SK-N-SH (cell line): Measurements from ENCODE around the gene HS3ST5. TPM values are rescaled to one million over a fixed set of nuclear protein-coding genes. Genes with fewer than 3 reads are reported as not detected.

ENCODE experiments used
- CTCF ChIA-PET: fragments of 300-600, 350-600 bp; formaldehyde crosslinking; extraction: SDS; loops from one replicate; lab custom pipeline; 2021; lab: Yijun Ruan, JAX
- POLR2A ChIA-PET: fragments of 350-600 bp; sonication (Branson Sonifier 250); formaldehyde crosslinking; extraction: SDS; loops from one replicate; lab custom pipeline; 2020; ENCODE audit warnings: antibody characterized with exemption, inconsistent platforms; lab: Yijun Ruan, JAX
- DNase-seq: peaks from one replicate; pipeline ENCODE4 v3.0.0; 2012
- H2AFZ ChIP-seq: fragments of 200-600 bp; sonication (generic); 2 replicates; pipeline ENCODE4 v1.8.1; 2016; ENCODE audit warnings: antibody characterized with exemption, mild to moderate bottlenecking, low read depth
- H3F3A ChIP-seq: fragments of 200-600 bp; sonication (generic); replicated peaks from 2 replicates; pipeline ENCODE3; 2016; ENCODE audit warnings: antibody characterized with exemption, mild to moderate bottlenecking; ENCODE audit not compliant: insufficient read depth
- H3K27ac ChIP-seq, 2 experiments: fragments of 200-500 bp in 1 of 2; fragments of 200-600 bp in 1 of 2; sonication (Bioruptor generic) in 1 of 2; sonication (generic), shearing (Covaris generic) in 1 of 2; 2 replicates each; pipeline versions ENCODE4 v1.5.1 to v1.6.1; 2014 to 2016; ENCODE audit warnings: low read depth in 2 of 2, inconsistent platforms in 1 of 2, low read length in 1 of 2, mild to moderate bottlenecking in 1 of 2, mixed read lengths in 1 of 2
- H3K27me3 ChIP-seq: fragments of 200-600 bp; sonication (generic), shearing (Covaris generic); 2 replicates; pipeline ENCODE4 v1.6.1; 2016; ENCODE audit warnings: mixed run types; ENCODE audit not compliant: insufficient read depth
- H3K36me3 ChIP-seq, 2 experiments: fragments of 200-500 bp in 1 of 2; fragments of 200-600 bp in 1 of 2; sonication (Bioruptor generic) in 1 of 2; sonication (generic) in 1 of 2; replicated peaks in 1 of 2; 2 replicates each; pipeline versions ENCODE3 to v1.5.1; 2014 to 2016; ENCODE audit warnings: low read length in 1 of 2, mild to moderate bottlenecking in 1 of 2; ENCODE audit not compliant: insufficient read depth in 2 of 2, control insufficient read depth in 1 of 2
- H3K4me1 ChIP-seq, 2 experiments: fragments of 200-500 bp in 1 of 2; fragments of 200-600 bp in 1 of 2; sonication (Bioruptor generic) in 1 of 2; sonication (generic), shearing (Covaris generic) in 1 of 2; 2 replicates each; pipeline versions ENCODE4 v1.5.1 to v1.6.1; 2014 to 2016; ENCODE audit warnings: low read depth in 1 of 2, low read length in 1 of 2, mixed run types in 1 of 2; ENCODE audit not compliant: insufficient read depth in 2 of 2, control insufficient read depth in 1 of 2
- H3K4me2 ChIP-seq: fragments of 200-600 bp; sonication (generic), shearing (Covaris generic); 2 replicates; pipeline ENCODE4 v1.6.1; 2017; ENCODE audit warnings: mixed run types
- H3K4me3 ChIP-seq, 2 experiments: fragments of 200-500 bp in 1 of 2; fragments of 200-600 bp in 1 of 2; sonication (Bioruptor generic) in 1 of 2; sonication (generic), shearing (Covaris generic) in 1 of 2; 2 replicates each; pipeline versions ENCODE4 v1.5.1 to v1.8.1; 2014 to 2016; ENCODE audit warnings: low read depth in 2 of 2, inconsistent platforms in 1 of 2, low read length in 1 of 2, mild to moderate bottlenecking in 1 of 2, mixed read lengths in 1 of 2, moderate library complexity in 1 of 2
- H3K79me2 ChIP-seq: fragments of 200-600 bp; sonication (generic); 2 replicates; pipeline ENCODE4 v1.8.1; 2017; ENCODE audit warnings: mild to moderate bottlenecking; ENCODE audit not compliant: insufficient read depth
- H3K9ac ChIP-seq: fragments of 200-600 bp; sonication (generic); 2 replicates; pipeline ENCODE4 v1.6.1; 2017; ENCODE audit warnings: mixed run types
- H3K9me2 ChIP-seq: fragments of 200-600 bp; sonication (generic); 2 replicates; pipeline ENCODE4 v1.6.1; 2017; ENCODE audit warnings: mixed run types
- H3K9me3 ChIP-seq: fragments of 200-600 bp; sonication (generic); 2 replicates; pipeline ENCODE4 v1.6.1; 2017; ENCODE audit warnings: mixed run types, mild to moderate bottlenecking, moderate library complexity
- H4K20me1 ChIP-seq: fragments of 200-600 bp; sonication (generic); 2 replicates; pipeline ENCODE4 v1.6.1; 2017; ENCODE audit warnings: mild to moderate bottlenecking, mixed run types; ENCODE audit not compliant: insufficient read depth
- ELF1 ChIP-seq: IDR thresholded peaks from 2 replicates; pipeline ENCODE4 v1.4.0; 2012
- EZH2phosphoT487 ChIP-seq: fragments of 200-600 bp; sonication (generic); IDR thresholded peaks from 2 replicates; pipeline ENCODE4 v1.6.1; 2017; ENCODE audit warnings: low read depth, mixed run types, mild to moderate bottlenecking, antibody characterized with exemption, moderate library complexity, borderline replicate concordance
- FOSL2 ChIP-seq: IDR thresholded peaks from 2 replicates; pipeline ENCODE4 v1.4.0; 2012; ENCODE audit warnings: low read depth, mild to moderate bottlenecking, moderate library complexity, borderline replicate concordance
- FOXJ3 ChIP-seq: sonication (generic); formaldehyde crosslinking; IDR thresholded peaks from 2 replicates; pipeline ENCODE4 v1.5.1; 2020; ENCODE audit warnings: mild to moderate bottlenecking, missing genetic modification reagents
- FOXM1 ChIP-seq: IDR thresholded peaks from 2 replicates; pipeline ENCODE4 v1.4.0; 2012; ENCODE audit warnings: low read depth, mild to moderate bottlenecking
- GABPA ChIP-seq: IDR thresholded peaks from 2 replicates; pipeline ENCODE4 v1.4.0; 2012; ENCODE audit warnings: low read depth, mild to moderate bottlenecking
- JUND ChIP-seq: IDR thresholded peaks from 2 replicates; pipeline ENCODE4 v1.4.0; 2012
- MEF2A ChIP-seq: IDR thresholded peaks from 2 replicates; pipeline ENCODE4 v1.4.0; 2012; ENCODE audit warnings: low read depth, borderline replicate concordance
- NRF1 ChIP-seq: IDR thresholded peaks from 2 replicates; pipeline ENCODE4 v1.6.1; 2012; ENCODE audit warnings: low read depth, mild to moderate bottlenecking, low read length
- RAD21 ChIP-seq: IDR thresholded peaks from 2 replicates; pipeline ENCODE4 v1.6.1; 2012; ENCODE audit warnings: mild to moderate bottlenecking, low read length
- RCOR1 ChIP-seq: fragments of 150-350 bp; IDR thresholded peaks from 2 replicates; pipeline ENCODE4 v1.6.1; 2017; ENCODE audit warnings: antibody characterized with exemption, low read length
- RFX5 ChIP-seq: IDR thresholded peaks from 2 replicates; pipeline ENCODE4 v1.6.1; 2012; ENCODE audit warnings: mild to moderate bottlenecking, improper control_type of control experiment, low read length
- SMC3 ChIP-seq: IDR thresholded peaks from 2 replicates; pipeline ENCODE4 v1.6.1; 2012; ENCODE audit warnings: low read depth, low read length, improper control_type of control experiment
- TEAD4 ChIP-seq: IDR thresholded peaks from 2 replicates; pipeline ENCODE4 v1.4.0; 2012; ENCODE audit warnings: mild to moderate bottlenecking, borderline replicate concordance; ENCODE audit not compliant: insufficient read depth
- YY1 ChIP-seq: IDR thresholded peaks from 2 replicates; pipeline ENCODE4 v1.4.0; 2012; ENCODE audit warnings: low read depth, mild to moderate bottlenecking
- WGBS: methylation state at CpG from one replicate; pipeline ENCODE4 v1.1.6; 2017; ENCODE audit warnings: low lambda C conversion rate; 5-methylcytosine and 5-hydroxymethylcytosine counted together
- polyA plus RNA-seq, 3 experiments: library from polyadenylated mRNA; depleted of rRNA; stranded (reverse); fragments of >200 nt; gene quantifications; 2 replicates each; pipeline ENCODE4 v1.2.3, GENCODE V29; 2012
- TF ChIP-seq, protein P1 (sequence below): fragments of 200-600 bp; sonication (generic); IDR thresholded peaks from 2 replicates; pipeline ENCODE4 v1.6.1; 2017; ENCODE audit warnings: antibody characterized with exemption, mild to moderate bottlenecking, moderate library complexity
- TF ChIP-seq, protein P2 (sequence below): fragments of 150-350 bp; IDR thresholded peaks from 2 replicates; pipeline ENCODE4 v1.6.1; 2016; ENCODE audit warnings: mild to moderate bottlenecking, low read depth, low read length
- TF ChIP-seq, protein P3 (sequence below): fragments of 150-350 bp; IDR thresholded peaks from 2 replicates; pipeline ENCODE4 v1.6.1; 2017; ENCODE audit warnings: antibody characterized with exemption, low read length, low read depth, borderline replicate concordance

Gene HS3ST5
- polyA plus RNA-seq, 1 of the 3 experiments (the other 2 are of a cell fraction) = 0.02 TPM

DNA sequence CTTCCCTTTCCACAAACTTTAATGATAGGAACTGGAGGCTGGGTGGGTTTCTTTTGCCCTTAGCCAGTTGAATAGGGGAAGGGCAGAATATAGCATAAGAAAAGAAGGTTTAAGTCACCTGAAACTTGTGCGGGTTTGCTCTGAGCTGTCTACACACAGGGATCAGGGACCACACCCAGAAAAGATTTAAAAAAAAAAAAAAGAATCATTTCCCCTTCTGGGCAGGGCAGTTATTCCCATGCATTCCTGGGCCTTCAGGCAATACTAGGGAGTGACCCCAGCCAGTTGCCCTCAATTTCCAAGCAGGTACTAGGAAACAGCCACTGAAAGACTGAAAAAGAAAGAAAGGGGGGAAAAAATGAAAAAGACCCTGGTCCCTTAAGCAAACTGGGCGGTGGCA is 332.3 kb downstream of the HS3ST5 start (continued):
- TF ChIP-seq, protein P1, sequence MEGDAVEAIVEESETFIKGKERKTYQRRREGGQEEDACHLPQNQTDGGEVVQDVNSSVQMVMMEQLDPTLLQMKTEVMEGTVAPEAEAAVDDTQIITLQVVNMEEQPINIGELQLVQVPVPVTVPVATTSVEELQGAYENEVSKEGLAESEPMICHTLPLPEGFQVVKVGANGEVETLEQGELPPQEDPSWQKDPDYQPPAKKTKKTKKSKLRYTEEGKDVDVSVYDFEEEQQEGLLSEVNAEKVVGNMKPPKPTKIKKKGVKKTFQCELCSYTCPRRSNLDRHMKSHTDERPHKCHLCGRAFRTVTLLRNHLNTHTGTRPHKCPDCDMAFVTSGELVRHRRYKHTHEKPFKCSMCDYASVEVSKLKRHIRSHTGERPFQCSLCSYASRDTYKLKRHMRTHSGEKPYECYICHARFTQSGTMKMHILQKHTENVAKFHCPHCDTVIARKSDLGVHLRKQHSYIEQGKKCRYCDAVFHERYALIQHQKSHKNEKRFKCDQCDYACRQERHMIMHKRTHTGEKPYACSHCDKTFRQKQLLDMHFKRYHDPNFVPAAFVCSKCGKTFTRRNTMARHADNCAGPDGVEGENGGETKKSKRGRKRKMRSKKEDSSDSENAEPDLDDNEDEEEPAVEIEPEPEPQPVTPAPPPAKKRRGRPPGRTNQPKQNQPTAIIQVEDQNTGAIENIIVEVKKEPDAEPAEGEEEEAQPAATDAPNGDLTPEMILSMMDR = no peak
- no peak for TF ChIP-seq NRF1
- no peak for TF ChIP-seq RAD21

DNA sequence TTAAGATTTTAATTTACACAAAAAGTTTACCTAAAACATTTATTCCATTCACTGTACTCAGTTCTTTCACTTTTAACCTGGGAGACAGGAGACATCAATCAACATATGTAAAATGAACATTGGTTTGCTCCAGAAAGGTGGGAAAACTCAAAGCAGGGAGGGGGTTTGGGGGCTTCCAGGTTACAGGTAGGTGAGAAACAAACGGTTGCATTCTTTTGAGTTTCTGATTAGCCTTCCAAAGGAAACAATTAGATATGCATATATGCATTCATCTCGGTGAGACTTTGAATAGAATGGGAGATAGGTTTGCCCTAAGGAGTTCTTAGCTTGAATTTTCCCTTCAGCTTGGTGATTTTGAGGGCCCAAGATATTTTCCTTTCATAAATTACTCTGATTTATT is 333.6 kb downstream of the HS3ST5 start:
- H2AFZ ChIP-seq = no peak overlapping the region
- H4K20me1 ChIP-seq = no peaks in the 10 kb centered on the region
- no peak overlapping the region; a peak in 1 of 4 replicates for H3K4me3 ChIP-seq
- no peak overlapping the region for H3K9ac ChIP-seq
- 88% methylated on average over 2 of the region's 2 CpGs for WGBS
- no peak for DNase-seq
- no peak for TF ChIP-seq TEAD4
- TF ChIP-seq SMC3 = no peak
- TF ChIP-seq YY1 = no peak
- TF ChIP-seq NRF1 = no peak
- TF ChIP-seq, protein P1 = no peak
- TF ChIP-seq FOXJ3 (CRISPR knock-in tag) = no peak
- no peak for TF ChIP-seq EZH2phosphoT487
- no peak for TF ChIP-seq MEF2A
- TF ChIP-seq RAD21 = no peak
- no peak for TF ChIP-seq FOSL2
- TF ChIP-seq RCOR1 = no peak
- TF ChIP-seq, protein P2, sequence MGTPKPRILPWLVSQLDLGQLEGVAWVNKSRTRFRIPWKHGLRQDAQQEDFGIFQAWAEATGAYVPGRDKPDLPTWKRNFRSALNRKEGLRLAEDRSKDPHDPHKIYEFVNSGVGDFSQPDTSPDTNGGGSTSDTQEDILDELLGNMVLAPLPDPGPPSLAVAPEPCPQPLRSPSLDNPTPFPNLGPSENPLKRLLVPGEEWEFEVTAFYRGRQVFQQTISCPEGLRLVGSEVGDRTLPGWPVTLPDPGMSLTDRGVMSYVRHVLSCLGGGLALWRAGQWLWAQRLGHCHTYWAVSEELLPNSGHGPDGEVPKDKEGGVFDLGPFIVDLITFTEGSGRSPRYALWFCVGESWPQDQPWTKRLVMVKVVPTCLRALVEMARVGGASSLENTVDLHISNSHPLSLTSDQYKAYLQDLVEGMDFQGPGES = no peak
- TF ChIP-seq, protein P3, sequence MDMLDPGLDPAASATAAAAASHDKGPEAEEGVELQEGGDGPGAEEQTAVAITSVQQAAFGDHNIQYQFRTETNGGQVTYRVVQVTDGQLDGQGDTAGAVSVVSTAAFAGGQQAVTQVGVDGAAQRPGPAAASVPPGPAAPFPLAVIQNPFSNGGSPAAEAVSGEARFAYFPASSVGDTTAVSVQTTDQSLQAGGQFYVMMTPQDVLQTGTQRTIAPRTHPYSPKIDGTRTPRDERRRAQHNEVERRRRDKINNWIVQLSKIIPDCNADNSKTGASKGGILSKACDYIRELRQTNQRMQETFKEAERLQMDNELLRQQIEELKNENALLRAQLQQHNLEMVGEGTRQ = no peak
- TF ChIP-seq GABPA = no peak
- TF ChIP-seq RFX5 = no peak
- TF ChIP-seq JUND = no peak
- no peak for TF ChIP-seq ELF1
- TF ChIP-seq FOXM1 = no peak
- H3K79me2 ChIP-seq = no peaks in the 10 kb centered on the region
- H3K27me3 ChIP-seq = no peaks in the 10 kb centered on the region
- H3K4me2 ChIP-seq = no peak overlapping the region
- no peaks in the 10 kb centered on the region for H3K4me1 ChIP-seq
- POLR2A ChIA-PET = no interaction called here
- H3K9me3 ChIP-seq = no peaks in the 10 kb centered on the region
- H3K9me2 ChIP-seq = no peaks in the 10 kb centered on the region
- no peaks in the 10 kb centered on the region for H3F3A ChIP-seq
- CTCF ChIA-PET = interaction anchor here (0.6 kb wide), 1 partner anchor 9 kb away, joined by 3 read pairs; no protein-coding TSS in a partner anchor
- H3K36me3 ChIP-seq = no peaks in the 10 kb centered on the region
- H3K27ac ChIP-seq = no peak overlapping the region
